ENCODE data around the gene STARD13. TPM values are rescaled to one million over a fixed set of nuclear protein-coding genes. Genes with fewer than 3 reads are reported as not detected.

Gene STARD13
- total RNA-seq, 1 experiment from 2014 or later: 2.1 TPM

DNA sequence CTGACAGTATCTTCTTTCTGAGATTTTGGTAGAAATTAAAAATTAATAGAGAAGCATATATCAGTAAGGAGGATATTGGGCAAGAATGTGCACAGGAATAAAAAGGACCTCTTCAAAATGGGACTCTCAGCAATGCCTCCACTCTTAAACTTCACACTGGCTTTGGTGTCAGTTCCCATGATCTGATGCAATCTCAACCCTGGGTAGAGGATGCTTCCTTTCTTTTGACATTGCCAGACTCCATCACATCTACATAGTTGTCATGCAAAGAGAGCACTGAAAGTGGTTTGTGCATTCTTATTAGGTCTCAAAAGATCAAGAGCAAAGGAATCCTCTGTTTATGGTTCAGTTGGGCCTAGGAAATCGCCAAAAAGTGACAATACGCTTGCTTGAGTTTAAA, 26.3 kb downstream of the STARD13 start:
- no peak for DNase-seq
- no peaks in the 10 kb centered on the region for H3K9me3 Mint-ChIP-seq
- Histone ChIP-seq H2BK15ac (ENCODE audit: low read depth, low read length) (no peak overlapping the region), H3K4me1 (ENCODE audit: insufficient read depth, low read length) (peaks cover 11% of the 10 kb centered on the region; the same call in 1 of the 2 replicates), H3K9me3 (ENCODE audit: control insufficient read depth, low read depth, low read length) (no peaks in the 10 kb centered on the region), H3K56ac (ENCODE audit: insufficient read length, low read depth, low read length) (no peak overlapping the region), H3K27ac (ENCODE audit: insufficient read length, low read depth, low read length) (peak overlapping the region; percentile 89), H3K23ac (ENCODE audit: insufficient read length, low read depth, low read length) (no peak overlapping the region), H3K4ac (ENCODE audit: low read depth, low read length) (no peak overlapping the region), H3K23me2 (ENCODE audit: insufficient read length, low read depth, low read length, poor library complexity, severe bottlenecking) (no peaks in the 10 kb centered on the region), H2AFZ (ENCODE audit: low read length) (no peak overlapping the region), H2BK5ac (ENCODE audit: insufficient read length, low read length) (no peak overlapping the region), H4K91ac (ENCODE audit: insufficient read length, low read depth, low read length) (peak overlapping the region; percentile 88), H3K14ac (ENCODE audit: insufficient read depth, low read length) (no peak overlapping the region), H3T11ph (ENCODE audit: low read length) (no peak overlapping the region), H4K5ac (ENCODE audit: insufficient read length, low read depth, low read length) (no peak overlapping the region), H3K4me2 (ENCODE audit: insufficient read depth, insufficient read length, low read length) (no peak overlapping the region), H4K20me1 (ENCODE audit: control insufficient read depth, insufficient read depth, insufficient read length) (no peaks in the 10 kb centered on the region), H4K8ac (replicated peaks; ENCODE audit: insufficient read length, low read depth, low read length) (no peak overlapping the region), H2BK120ac (ENCODE audit: low read depth, low read length, poor library complexity, severe bottlenecking) (no peak overlapping the region), H2BK12ac (ENCODE audit: insufficient read length, low read depth, low read length) (no peak overlapping the region), H3K79me1 (ENCODE audit: insufficient read depth, low read depth, low read length, poor library complexity, severe bottlenecking) (no peaks in the 10 kb centered on the region), H3K27me3 (ENCODE audit: insufficient read depth, low read length) (no peaks in the 10 kb centered on the region), H2BK20ac (ENCODE audit: low read depth, low read length, poor library complexity, severe bottlenecking) (no peak overlapping the region), H2AK5ac (ENCODE audit: insufficient read length, low read length) (no peak overlapping the region), H3K79me2 (ENCODE audit: insufficient read depth, low read length) (no peaks in the 10 kb centered on the region; the same call in 1 of the 2 replicates), H3K18ac (ENCODE audit: insufficient read length, low read depth, low read length) (no peak overlapping the region), H3K9ac (ENCODE audit: extremely low read depth, insufficient read length, low read length) (no peak overlapping the region)
- peak overlapping the region in 2 of 3 experiments; percentile 96 to 99; a peak in 6 of 7 replicates for H3K27ac Mint-ChIP-seq
- no peaks in the 10 kb centered on the region for H3K27me3 Mint-ChIP-seq (ENCODE audit: low read depth)
- H3K4me3 Mint-ChIP-seq: no peak overlapping the region
- H3K36me3 Mint-ChIP-seq (ENCODE audit: insufficient read depth in 1 of 3, low read depth in 3 of 3): peaks cover 0 to 1% (median 0%) of the 10 kb centered on the region in 3 experiments; a peak in 2 of 7 replicates
- H3K4me1 Mint-ChIP-seq: peaks cover 33 to 59% of the 10 kb centered on the region in 2 experiments
- WGBS (ENCODE audit: extremely low coverage, insufficient read length, low lambda C conversion rate): no CpG with 5 or more reads among the region's 2 CpGs
- TF ChIP-seq, protein P1, sequence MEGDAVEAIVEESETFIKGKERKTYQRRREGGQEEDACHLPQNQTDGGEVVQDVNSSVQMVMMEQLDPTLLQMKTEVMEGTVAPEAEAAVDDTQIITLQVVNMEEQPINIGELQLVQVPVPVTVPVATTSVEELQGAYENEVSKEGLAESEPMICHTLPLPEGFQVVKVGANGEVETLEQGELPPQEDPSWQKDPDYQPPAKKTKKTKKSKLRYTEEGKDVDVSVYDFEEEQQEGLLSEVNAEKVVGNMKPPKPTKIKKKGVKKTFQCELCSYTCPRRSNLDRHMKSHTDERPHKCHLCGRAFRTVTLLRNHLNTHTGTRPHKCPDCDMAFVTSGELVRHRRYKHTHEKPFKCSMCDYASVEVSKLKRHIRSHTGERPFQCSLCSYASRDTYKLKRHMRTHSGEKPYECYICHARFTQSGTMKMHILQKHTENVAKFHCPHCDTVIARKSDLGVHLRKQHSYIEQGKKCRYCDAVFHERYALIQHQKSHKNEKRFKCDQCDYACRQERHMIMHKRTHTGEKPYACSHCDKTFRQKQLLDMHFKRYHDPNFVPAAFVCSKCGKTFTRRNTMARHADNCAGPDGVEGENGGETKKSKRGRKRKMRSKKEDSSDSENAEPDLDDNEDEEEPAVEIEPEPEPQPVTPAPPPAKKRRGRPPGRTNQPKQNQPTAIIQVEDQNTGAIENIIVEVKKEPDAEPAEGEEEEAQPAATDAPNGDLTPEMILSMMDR (conservative IDR thresholded peaks at IDR 0.05): no peak

Data from H9 (cell line).